Measurements from ENCODE around the gene KCTD2. TPM values are rescaled to one million over a fixed set of nuclear protein-coding genes. Genes with fewer than 3 reads are reported as not detected.

The KCTD2 gene
- total and polyA plus RNA-seq, 9 of the 15 experiments (the other 6 are each of a cell fraction or from before 2014, with no cell fraction given): 1.7 to 32.9 (median 15.8) TPM

DNA sequence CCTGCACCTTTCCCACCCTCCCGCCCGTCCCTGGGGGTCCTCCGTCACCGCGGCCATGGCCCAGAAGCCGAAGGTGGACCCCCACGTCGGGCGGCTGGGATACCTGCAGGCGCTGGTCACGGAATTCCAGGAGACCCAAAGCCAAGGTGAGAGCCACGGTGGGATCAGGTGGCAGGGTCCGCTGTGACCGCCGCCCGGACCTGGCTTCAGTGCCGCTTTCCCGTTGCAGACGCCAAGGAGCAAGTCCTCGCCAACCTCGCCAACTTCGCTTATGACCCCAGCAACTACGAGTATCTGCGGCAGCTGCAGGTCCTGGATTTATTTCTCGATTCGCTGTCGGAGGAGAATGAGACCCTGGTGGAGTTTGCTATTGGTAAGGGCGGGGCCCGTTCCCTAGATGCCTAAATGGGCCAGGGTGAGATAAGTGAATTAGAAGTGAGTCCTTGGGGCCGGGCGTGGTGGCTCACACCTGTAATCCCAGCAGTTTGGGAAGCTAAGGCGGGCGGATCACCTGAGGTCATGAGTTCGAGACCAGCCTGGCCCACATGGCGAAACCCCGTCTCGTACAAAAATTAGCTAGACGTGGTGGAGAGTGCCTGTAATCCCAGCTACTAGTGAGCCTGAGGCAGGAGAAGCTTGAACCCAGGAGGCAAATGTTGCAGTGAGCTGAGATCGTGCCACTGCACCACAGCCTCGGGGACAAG is 63.4 kb downstream of the KCTD2 start (continued):
- TF ChIP-seq, protein P1, sequence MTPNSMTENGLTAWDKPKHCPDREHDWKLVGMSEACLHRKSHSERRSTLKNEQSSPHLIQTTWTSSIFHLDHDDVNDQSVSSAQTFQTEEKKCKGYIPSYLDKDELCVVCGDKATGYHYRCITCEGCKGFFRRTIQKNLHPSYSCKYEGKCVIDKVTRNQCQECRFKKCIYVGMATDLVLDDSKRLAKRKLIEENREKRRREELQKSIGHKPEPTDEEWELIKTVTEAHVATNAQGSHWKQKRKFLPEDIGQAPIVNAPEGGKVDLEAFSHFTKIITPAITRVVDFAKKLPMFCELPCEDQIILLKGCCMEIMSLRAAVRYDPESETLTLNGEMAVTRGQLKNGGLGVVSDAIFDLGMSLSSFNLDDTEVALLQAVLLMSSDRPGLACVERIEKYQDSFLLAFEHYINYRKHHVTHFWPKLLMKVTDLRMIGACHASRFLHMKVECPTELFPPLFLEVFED (CRISPR knock-in tag; conservative IDR thresholded peaks at IDR 0.05): no peak
- TF ChIP-seq FOS (IDR thresholded peaks at IDR 0.05; ENCODE audit: extremely low read depth, insufficient read length): no peak
- TF ChIP-seq ZNF197 (CRISPR knock-in tag; IDR thresholded peaks at IDR 0.05; ENCODE audit: low read depth): no peak
- TF ChIP-seq EGR1 (conservative IDR thresholded peaks at IDR 0.05): no peak
- TF ChIP-seq POU5F1 (IDR thresholded peaks at IDR 0.05; ENCODE audit: borderline replicate concordance, low read depth, low read length, partially characterized antibody): no peak
- TF ChIP-seq TRIM24 (IDR thresholded peaks at IDR 0.05): no peak
- no peak for TF ChIP-seq ZNF695 (CRISPR knock-in tag; IDR thresholded peaks at IDR 0.05)
- peak; percentile 54 for TF ChIP-seq HDAC2 (IDR thresholded peaks at IDR 0.05)
- TF ChIP-seq TBP (optimal IDR thresholded peaks at IDR 0.05; ENCODE audit: low read depth, low read length): peak; percentile 70
- TF ChIP-seq ZBTB7A (IDR thresholded peaks at IDR 0.05; ENCODE audit: borderline replicate concordance, control insufficient read depth, low read depth, low read length): peak; percentile 13; the same call in 1 of the 2 replicates
- TF ChIP-seq ZNF76 (CRISPR knock-in tag; IDR thresholded peaks at IDR 0.05; ENCODE audit: borderline replicate concordance): no peak
- TF ChIP-seq PML (IDR thresholded peaks at IDR 0.05; ENCODE audit: low read length): no peak
- no peak for TF ChIP-seq FOXA1 (IDR thresholded peaks at IDR 0.05; ENCODE audit: borderline replicate concordance)
- no peak for TF ChIP-seq PTTG1 (tag; IDR thresholded peaks at IDR 0.05; ENCODE audit: low read depth)
